K562 (cell line): ENCODE results near the gene LDLRAD3.

Experiments used
- ETV5 ChIP-seq: sonication (generic); formaldehyde crosslinking; IDR thresholded peaks from 2 replicates; pipeline ENCODE4 v1.4.0; 2020; ENCODE audit warnings: low read depth, mild to moderate bottlenecking, missing genetic modification reagents
- TCF7L2 ChIP-seq: fragments of 150-350 bp; IDR thresholded peaks from 2 replicates; pipeline ENCODE4 v1.6.1; 2016; ENCODE audit warnings: low read depth, mild to moderate bottlenecking, low read length, moderate library complexity
- YY1 ChIP-seq, 3 experiments: IDR thresholded peaks; 2 replicates each; pipeline ENCODE4 v1.6.1; 2011; ENCODE audit warnings: low read length in 2 of 3, mild to moderate bottlenecking in 2 of 3, moderate library complexity in 2 of 3, borderline replicate concordance in 1 of 3, control low read depth in 1 of 3, low read depth in 1 of 3; ENCODE audit not compliant: insufficient read depth in 3 of 3, insufficient replicate concordance in 2 of 3, control insufficient read depth in 1 of 3, insufficient read length in 1 of 3; ENCODE audit errors: extremely low read depth in 1 of 3
- TF ChIP-seq, protein P1 (sequence below), 2 experiments: fragments of 450-650 bp in 1 of 2; IDR thresholded peaks; 2 replicates each; pipeline ENCODE4 v1.6.1; 2011 to 2017; ENCODE audit warnings: low read depth in 2 of 2, antibody characterized with exemption in 1 of 2, borderline replicate concordance in 1 of 2, low read length in 1 of 2, mild to moderate bottlenecking in 1 of 2, mixed read lengths in 1 of 2; ENCODE audit not compliant: control insufficient read depth in 1 of 2
- TF ChIP-seq, protein P2 (sequence below), 3 experiments: IDR thresholded peaks in 2 of 3; conservative IDR thresholded peaks in 1 of 3; 2 replicates each; pipeline ENCODE4 v1.5.1; 2011 to 2012; ENCODE audit warnings: low read length in 3 of 3, mild to moderate bottlenecking in 3 of 3, control low read depth in 2 of 3, improper control_type of control experiment in 1 of 3, inconsistent platforms in 1 of 3, low read depth in 1 of 3, mixed read lengths in 1 of 3, moderate library complexity in 1 of 3; ENCODE audit not compliant: insufficient read depth in 2 of 3

DNA sequence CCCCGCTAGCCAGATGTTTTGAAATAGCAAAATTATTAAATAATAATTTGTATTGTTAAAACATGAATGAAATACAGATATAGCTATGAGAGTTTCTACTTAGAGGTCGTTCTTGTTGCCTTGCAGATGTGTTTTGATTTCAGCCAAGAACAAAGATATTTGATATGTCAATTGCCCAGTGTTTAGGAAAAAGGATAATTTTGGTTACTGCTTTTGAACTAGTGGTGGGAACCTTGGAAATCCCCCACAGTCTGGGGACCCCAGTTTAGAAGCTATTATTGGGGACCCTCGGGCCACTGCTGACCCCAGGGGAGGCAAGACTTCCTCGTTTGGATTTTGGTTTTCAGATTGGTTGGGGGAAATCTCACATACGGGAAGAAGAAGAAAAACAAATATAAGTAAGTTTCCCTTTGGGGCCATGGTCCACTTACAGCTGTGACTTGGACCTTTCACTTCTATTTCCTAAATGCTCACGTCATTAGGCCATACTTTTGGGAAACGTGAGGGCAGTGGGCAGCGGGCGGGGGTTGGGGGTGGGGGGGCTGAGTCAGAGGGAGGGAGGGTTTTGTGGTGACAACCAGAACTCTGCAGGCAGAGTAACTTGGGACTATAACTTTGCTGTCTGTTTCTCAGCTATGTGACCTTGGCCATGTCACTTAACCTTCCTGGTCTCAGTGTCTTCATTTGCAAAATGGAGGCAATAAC is 37.0 kb downstream of the LDLRAD3 start:
- TF ChIP-seq, protein P1, sequence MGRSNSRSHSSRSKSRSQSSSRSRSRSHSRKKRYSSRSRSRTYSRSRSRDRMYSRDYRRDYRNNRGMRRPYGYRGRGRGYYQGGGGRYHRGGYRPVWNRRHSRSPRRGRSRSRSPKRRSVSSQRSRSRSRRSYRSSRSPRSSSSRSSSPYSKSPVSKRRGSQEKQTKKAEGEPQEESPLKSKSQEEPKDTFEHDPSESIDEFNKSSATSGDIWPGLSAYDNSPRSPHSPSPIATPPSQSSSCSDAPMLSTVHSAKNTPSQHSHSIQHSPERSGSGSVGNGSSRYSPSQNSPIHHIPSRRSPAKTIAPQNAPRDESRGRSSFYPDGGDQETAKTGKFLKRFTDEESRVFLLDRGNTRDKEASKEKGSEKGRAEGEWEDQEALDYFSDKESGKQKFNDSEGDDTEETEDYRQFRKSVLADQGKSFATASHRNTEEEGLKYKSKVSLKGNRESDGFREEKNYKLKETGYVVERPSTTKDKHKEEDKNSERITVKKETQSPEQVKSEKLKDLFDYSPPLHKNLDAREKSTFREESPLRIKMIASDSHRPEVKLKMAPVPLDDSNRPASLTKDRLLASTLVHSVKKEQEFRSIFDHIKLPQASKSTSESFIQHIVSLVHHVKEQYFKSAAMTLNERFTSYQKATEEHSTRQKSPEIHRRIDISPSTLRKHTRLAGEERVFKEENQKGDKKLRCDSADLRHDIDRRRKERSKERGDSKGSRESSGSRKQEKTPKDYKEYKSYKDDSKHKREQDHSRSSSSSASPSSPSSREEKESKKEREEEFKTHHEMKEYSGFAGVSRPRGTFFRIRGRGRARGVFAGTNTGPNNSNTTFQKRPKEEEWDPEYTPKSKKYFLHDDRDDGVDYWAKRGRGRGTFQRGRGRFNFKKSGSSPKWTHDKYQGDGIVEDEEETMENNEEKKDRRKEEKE (IDR thresholded peaks at IDR 0.05; ENCODE audit: borderline replicate concordance in 1 of 2, control insufficient read depth in 1 of 2, low read depth in 2 of 2, low read length in 1 of 2): no peak
- TF ChIP-seq YY1 (IDR thresholded peaks at IDR 0.05; ENCODE audit: borderline replicate concordance in 1 of 3, control insufficient read depth in 1 of 3, extremely low read depth in 1 of 3, insufficient read depth in 3 of 3, insufficient read length in 1 of 3, insufficient replicate concordance in 2 of 3, low read depth in 1 of 3, low read length in 2 of 3) (no peak), TCF7L2 (no peak), ETV5 (CRISPR knock-in tag) (no peak)
- TF ChIP-seq, protein P2, sequence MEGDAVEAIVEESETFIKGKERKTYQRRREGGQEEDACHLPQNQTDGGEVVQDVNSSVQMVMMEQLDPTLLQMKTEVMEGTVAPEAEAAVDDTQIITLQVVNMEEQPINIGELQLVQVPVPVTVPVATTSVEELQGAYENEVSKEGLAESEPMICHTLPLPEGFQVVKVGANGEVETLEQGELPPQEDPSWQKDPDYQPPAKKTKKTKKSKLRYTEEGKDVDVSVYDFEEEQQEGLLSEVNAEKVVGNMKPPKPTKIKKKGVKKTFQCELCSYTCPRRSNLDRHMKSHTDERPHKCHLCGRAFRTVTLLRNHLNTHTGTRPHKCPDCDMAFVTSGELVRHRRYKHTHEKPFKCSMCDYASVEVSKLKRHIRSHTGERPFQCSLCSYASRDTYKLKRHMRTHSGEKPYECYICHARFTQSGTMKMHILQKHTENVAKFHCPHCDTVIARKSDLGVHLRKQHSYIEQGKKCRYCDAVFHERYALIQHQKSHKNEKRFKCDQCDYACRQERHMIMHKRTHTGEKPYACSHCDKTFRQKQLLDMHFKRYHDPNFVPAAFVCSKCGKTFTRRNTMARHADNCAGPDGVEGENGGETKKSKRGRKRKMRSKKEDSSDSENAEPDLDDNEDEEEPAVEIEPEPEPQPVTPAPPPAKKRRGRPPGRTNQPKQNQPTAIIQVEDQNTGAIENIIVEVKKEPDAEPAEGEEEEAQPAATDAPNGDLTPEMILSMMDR (IDR thresholded peaks at IDR 0.05 in 2 of 3, conservative IDR thresholded peaks at IDR 0.05 in 1 of 3; ENCODE audit: insufficient read depth in 2 of 3, low read depth in 1 of 3, low read length in 3 of 3): no peak
